ENCODE measurements around the gene NUDT5.

The NUDT5 gene

GRCh38 chr10:12218991-12219390 is 23.3 kb upstream of the NUDT5 start:
- WGBS (ENCODE audit: insufficient coverage): 94% methylated on average over 8 of the region's 8 CpGs
- peak overlapping the region in 1 of 2 experiments; percentile 75 for H3K27ac ChIP-seq (ENCODE audit: insufficient read depth in 1 of 2, low read depth in 1 of 2, low read length in 2 of 2, poor library complexity in 1 of 2, severe bottlenecking in 2 of 2)
- no peak for DNase-seq
- POLR2A ChIA-PET: interaction anchor here (0.6 kb wide), 1 partner anchor 28 kb away, joined by 3 read pairs; no protein-coding TSS in a partner anchor
- no peak overlapping the region for H3K4me3 ChIP-seq (ENCODE audit: control insufficient read depth in 1 of 7, extremely low read depth in 1 of 7, insufficient read depth in 4 of 7, low read depth in 2 of 7, low read length in 6 of 7)
- CTCF ChIA-PET: interaction anchor here (0.6 to 2.5 kb wide), 5 partner anchors 10 to 492 kb away, joined by 3 to 7 read pairs (median 5); no protein-coding TSS in a partner anchor
- H3K9me3 ChIP-seq (ENCODE audit: control extremely low read depth in 1 of 5, control insufficient read depth in 4 of 5, insufficient read depth in 2 of 5, low read depth in 1 of 5, low read length in 4 of 5): no peaks in the 10 kb centered on the region
- H3K27me3 ChIP-seq (replicated peaks in 2 of 5; ENCODE audit: control insufficient read depth in 4 of 5, insufficient read depth in 5 of 5, low read length in 4 of 5): no peaks in the 10 kb centered on the region
- peaks cover 0 to 20% (median 7%) of the 10 kb centered on the region in 4 experiments for H3K4me1 ChIP-seq (ENCODE audit: control extremely low read depth in 1 of 4, control insufficient read depth in 4 of 4, insufficient read depth in 4 of 4, low read length in 3 of 4)
- H3K36me3 ChIP-seq (ENCODE audit: control insufficient read depth in 4 of 4, insufficient read depth in 4 of 4, low read length in 3 of 4): peaks cover 4 to 62% (median 27%) of the 10 kb centered on the region in 4 experiments

- Histone ChIP-seq H3K4me3 (ENCODE audit: control insufficient read depth in 1 of 7, extremely low read depth in 1 of 7, insufficient read depth in 4 of 7, low read depth in 2 of 7, low read length in 6 of 7) (peak overlapping the region in 2 of 7 experiments; percentile 30 to 65), H3K4me1 (ENCODE audit: control extremely low read depth in 1 of 4, control insufficient read depth in 4 of 4, insufficient read depth in 4 of 4, low read length in 3 of 4) (peaks cover 0 to 9% (median 2%) of the 10 kb centered on the region in 4 experiments), H3K27me3 (replicated peaks in 2 of 5; ENCODE audit: control insufficient read depth in 4 of 5, insufficient read depth in 5 of 5, low read length in 4 of 5) (no peaks in the 10 kb centered on the region), H3K9me3 (ENCODE audit: control extremely low read depth in 1 of 5, control insufficient read depth in 4 of 5, insufficient read depth in 2 of 5, low read depth in 1 of 5, low read length in 4 of 5) (no peaks in the 10 kb centered on the region), H3K27ac (ENCODE audit: insufficient read depth in 1 of 2, low read depth in 1 of 2, low read length in 2 of 2, poor library complexity in 1 of 2, severe bottlenecking in 2 of 2) (peak overlapping the region; percentile 10 to 19), H3K36me3 (ENCODE audit: control insufficient read depth in 4 of 4, insufficient read depth in 4 of 4, low read length in 3 of 4) (peaks cover 6 to 72% (median 44%) of the 10 kb centered on the region in 4 experiments)
- 13% methylated on average over 3 of the region's 6 CpGs for WGBS (ENCODE audit: insufficient coverage)
- CTCF ChIA-PET: interaction anchor here (0.8 to 4.9 kb wide), 32 partner anchors 9 to 687 kb away, joined by 3 to 27 read pairs (median 3); partner anchors contain the start of genes CDC123 and NUDT5
- DNase-seq: peak; percentile 78 to 87 (median 81)
- POLR2A ChIA-PET: interaction anchor here (0.5 to 0.7 kb wide), 3 partner anchors 8 to 256 kb away, joined by 3 to 5 read pairs (median 3); no protein-coding TSS in a partner anchor
Measured at GRCh38 chr10:12214763-12215218, 19.1 kb upstream of the NUDT5 start.

GRCh38 chr10:12214093-12214492 is 18.4 kb upstream of the NUDT5 start:
- no peak for DNase-seq
- Histone ChIP-seq H3K9me3 (ENCODE audit: control extremely low read depth in 1 of 5, control insufficient read depth in 4 of 5, insufficient read depth in 2 of 5, low read depth in 1 of 5, low read length in 4 of 5) (no peaks in the 10 kb centered on the region), H3K27me3 (replicated peaks in 2 of 5; ENCODE audit: control insufficient read depth in 4 of 5, insufficient read depth in 5 of 5, low read length in 4 of 5) (no peaks in the 10 kb centered on the region), H3K4me1 (ENCODE audit: control extremely low read depth in 1 of 4, control insufficient read depth in 4 of 4, insufficient read depth in 4 of 4, low read length in 3 of 4) (peaks cover 0 to 9% (median 2%) of the 10 kb centered on the region in 4 experiments), H3K4me3 (ENCODE audit: control insufficient read depth in 1 of 7, extremely low read depth in 1 of 7, insufficient read depth in 4 of 7, low read depth in 2 of 7, low read length in 6 of 7) (no peak overlapping the region), H3K36me3 (ENCODE audit: control insufficient read depth in 4 of 4, insufficient read depth in 4 of 4, low read length in 3 of 4) (peaks cover 6 to 70% (median 46%) of the 10 kb centered on the region in 4 experiments), H3K27ac (ENCODE audit: insufficient read depth in 1 of 2, low read depth in 1 of 2, low read length in 2 of 2, poor library complexity in 1 of 2, severe bottlenecking in 2 of 2) (peak overlapping the region in 1 of 2 experiments; percentile 19)
- ChIA-PET POLR2A (interaction anchor here (0.7 kb wide), 1 partner anchor 443 kb away, joined by 3 read pairs; no protein-coding TSS in a partner anchor), CTCF (interaction anchor here (0.6 to 4.9 kb wide), 21 partner anchors 9 to 688 kb away, joined by 3 to 27 read pairs (median 4); partner anchors contain the start of genes CDC123 and NUDT5)
- 93% methylated on average over 2 of the region's 4 CpGs for WGBS (ENCODE audit: insufficient coverage)

- CTCF ChIA-PET: interaction anchor here (0.7 to 4.9 kb wide), 14 partner anchors 9 to 494 kb away, joined by 3 to 27 read pairs (median 4); partner anchors contain the start of genes CDC123 and NUDT5
- no peak for DNase-seq
- 92% methylated on average over 2 of the region's 3 CpGs for WGBS (ENCODE audit: insufficient coverage)
Measured at GRCh38 chr10:12213621-12214020, 17.9 kb upstream of the NUDT5 start.

GRCh38 chr10:12212454-12212853 is 16.8 kb upstream of the NUDT5 start:
- DNase-seq: no peak
- Histone ChIP-seq H3K4me1 (ENCODE audit: control extremely low read depth in 1 of 4, control insufficient read depth in 4 of 4, insufficient read depth in 4 of 4, low read length in 3 of 4) (peaks cover 0 to 9% (median 2%) of the 10 kb centered on the region in 4 experiments), H3K36me3 (ENCODE audit: control insufficient read depth in 4 of 4, insufficient read depth in 4 of 4, low read length in 3 of 4) (peaks cover 17 to 73% (median 47%) of the 10 kb centered on the region in 4 experiments), H3K27ac (ENCODE audit: insufficient read depth in 1 of 2, low read depth in 1 of 2, low read length in 2 of 2, poor library complexity in 1 of 2, severe bottlenecking in 2 of 2) (no peak overlapping the region), H3K27me3 (replicated peaks in 2 of 5; ENCODE audit: control insufficient read depth in 4 of 5, insufficient read depth in 5 of 5, low read length in 4 of 5) (no peaks in the 10 kb centered on the region), H3K4me3 (ENCODE audit: control insufficient read depth in 1 of 7, extremely low read depth in 1 of 7, insufficient read depth in 4 of 7, low read depth in 2 of 7, low read length in 6 of 7) (no peak overlapping the region), H3K9me3 (ENCODE audit: control extremely low read depth in 1 of 5, control insufficient read depth in 4 of 5, insufficient read depth in 2 of 5, low read depth in 1 of 5, low read length in 4 of 5) (no peaks in the 10 kb centered on the region)
- CTCF ChIA-PET: interaction anchor here (0.5 to 4.9 kb wide), 7 partner anchors 10 to 498 kb away, joined by 3 to 27 read pairs (median 4); partner anchors contain the start of genes CDC123 and NUDT5
- no CpG with 5 or more reads among the region's 3 CpGs for WGBS (ENCODE audit: insufficient coverage)
- POLR2A ChIA-PET: interaction anchor here (0.5 kb wide), 1 partner anchor 126 kb away, joined by 3 read pairs; no protein-coding TSS in a partner anchor

More at GRCh38 chr10:12213621-12214020, 17.9 kb upstream of the NUDT5 start:
- POLR2A ChIA-PET: interaction anchor here (0.7 kb wide), 1 partner anchor 443 kb away, joined by 3 read pairs; no protein-coding TSS in a partner anchor
- peaks cover 8 to 68% (median 47%) of the 10 kb centered on the region in 4 experiments for H3K36me3 ChIP-seq (ENCODE audit: control insufficient read depth in 4 of 4, insufficient read depth in 4 of 4, low read length in 3 of 4)
- H3K4me1 ChIP-seq (ENCODE audit: control extremely low read depth in 1 of 4, control insufficient read depth in 4 of 4, insufficient read depth in 4 of 4, low read length in 3 of 4): peaks cover 0 to 9% (median 2%) of the 10 kb centered on the region in 4 experiments
- H3K4me3 ChIP-seq (ENCODE audit: control insufficient read depth in 1 of 7, extremely low read depth in 1 of 7, insufficient read depth in 4 of 7, low read depth in 2 of 7, low read length in 6 of 7): no peak overlapping the region
- H3K27ac ChIP-seq (ENCODE audit: insufficient read depth in 1 of 2, low read depth in 1 of 2, low read length in 2 of 2, poor library complexity in 1 of 2, severe bottlenecking in 2 of 2): no peak overlapping the region
- H3K9me3 ChIP-seq (ENCODE audit: control extremely low read depth in 1 of 5, control insufficient read depth in 4 of 5, insufficient read depth in 2 of 5, low read depth in 1 of 5, low read length in 4 of 5): no peaks in the 10 kb centered on the region
- H3K27me3 ChIP-seq (replicated peaks in 2 of 5; ENCODE audit: control insufficient read depth in 4 of 5, insufficient read depth in 5 of 5, low read length in 4 of 5): no peaks in the 10 kb centered on the region

- ChIA-PET CTCF (no interaction called here), POLR2A (interaction anchor here (0.7 kb wide), 1 partner anchor 147 kb away, joined by 3 read pairs; no protein-coding TSS in a partner anchor)
- 100% methylated on average over 4 of the region's 5 CpGs for WGBS (ENCODE audit: insufficient coverage)
- no peak for DNase-seq
- Histone ChIP-seq H3K4me3 (ENCODE audit: control insufficient read depth in 1 of 7, extremely low read depth in 1 of 7, insufficient read depth in 4 of 7, low read depth in 2 of 7, low read length in 6 of 7) (no peak overlapping the region), H3K36me3 (ENCODE audit: control insufficient read depth in 4 of 4, insufficient read depth in 4 of 4, low read length in 3 of 4) (peaks cover 25 to 67% (median 49%) of the 10 kb centered on the region in 4 experiments), H3K9me3 (ENCODE audit: control extremely low read depth in 1 of 5, control insufficient read depth in 4 of 5, insufficient read depth in 2 of 5, low read depth in 1 of 5, low read length in 4 of 5) (no peaks in the 10 kb centered on the region), H3K27ac (ENCODE audit: insufficient read depth in 1 of 2, low read depth in 1 of 2, low read length in 2 of 2, poor library complexity in 1 of 2, severe bottlenecking in 2 of 2) (no peak overlapping the region), H3K4me1 (ENCODE audit: control extremely low read depth in 1 of 4, control insufficient read depth in 4 of 4, insufficient read depth in 4 of 4, low read length in 3 of 4) (no peaks in the 10 kb centered on the region), H3K27me3 (replicated peaks in 2 of 5; ENCODE audit: control insufficient read depth in 4 of 5, insufficient read depth in 5 of 5, low read length in 4 of 5) (no peaks in the 10 kb centered on the region)
Measured at GRCh38 chr10:12208460-12208859, 12.8 kb upstream of the NUDT5 start.

GRCh38 chr10:12207114-12207513 is 11.4 kb upstream of the NUDT5 start:
- H3K36me3 ChIP-seq (ENCODE audit: control insufficient read depth in 4 of 4, insufficient read depth in 4 of 4, low read length in 3 of 4): peaks cover 27 to 72% (median 49%) of the 10 kb centered on the region in 4 experiments
- no peaks in the 10 kb centered on the region for H3K27me3 ChIP-seq (replicated peaks in 2 of 5; ENCODE audit: control insufficient read depth in 4 of 5, insufficient read depth in 5 of 5, low read length in 4 of 5)
- ChIA-PET POLR2A (no interaction called here), CTCF (no interaction called here)
- H3K27ac ChIP-seq (ENCODE audit: insufficient read depth in 1 of 2, low read depth in 1 of 2, low read length in 2 of 2, poor library complexity in 1 of 2, severe bottlenecking in 2 of 2): no peak overlapping the region
- no peaks in the 10 kb centered on the region for H3K9me3 ChIP-seq (ENCODE audit: control extremely low read depth in 1 of 5, control insufficient read depth in 4 of 5, insufficient read depth in 2 of 5, low read depth in 1 of 5, low read length in 4 of 5)
- no peak for DNase-seq
- WGBS (ENCODE audit: insufficient coverage): no CpG with 5 or more reads among the region's 3 CpGs
- H3K4me3 ChIP-seq (ENCODE audit: control insufficient read depth in 1 of 7, extremely low read depth in 1 of 7, insufficient read depth in 4 of 7, low read depth in 2 of 7, low read length in 6 of 7): no peak overlapping the region
- H3K4me1 ChIP-seq (ENCODE audit: control extremely low read depth in 1 of 4, control insufficient read depth in 4 of 4, insufficient read depth in 4 of 4, low read length in 3 of 4): no peaks in the 10 kb centered on the region
